ENCODE data around the gene TOX2.

DNA sequence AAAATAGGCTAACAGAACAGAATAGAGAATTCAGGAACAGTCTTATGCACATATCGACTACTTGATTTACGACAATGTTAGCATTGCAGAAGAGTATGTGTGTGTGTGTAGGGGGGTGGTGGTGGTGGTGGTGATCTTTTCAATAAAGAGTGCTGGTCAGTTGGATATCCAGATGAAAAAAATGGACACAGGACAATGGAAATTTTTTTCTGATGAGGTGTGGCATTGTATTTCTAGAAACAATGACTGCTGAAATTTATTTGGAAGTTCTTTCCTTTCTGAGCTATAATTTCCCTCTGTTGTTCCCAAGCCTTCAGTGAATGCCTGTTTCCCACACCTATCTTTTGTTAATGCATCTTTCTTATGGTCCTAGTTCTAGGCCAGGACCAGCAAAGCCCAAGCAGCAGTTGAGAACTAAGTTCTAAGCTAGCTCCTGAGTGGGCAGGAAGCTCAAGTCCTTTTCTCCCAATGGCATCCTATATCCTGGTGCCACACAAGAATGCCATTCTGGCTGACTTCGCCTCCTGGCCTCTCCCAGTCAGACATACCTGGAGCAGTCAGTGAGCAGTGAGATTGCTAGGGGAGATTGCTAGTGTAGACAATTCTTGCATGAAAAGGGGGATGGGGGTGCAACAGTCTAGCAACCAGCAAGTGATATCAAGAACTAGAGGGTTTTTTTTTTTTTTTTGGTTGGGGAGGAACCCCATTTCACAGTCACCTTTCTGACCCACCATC, 1.2 kb upstream of the TOX2 start:
- TF ChIP-seq, protein P1, sequence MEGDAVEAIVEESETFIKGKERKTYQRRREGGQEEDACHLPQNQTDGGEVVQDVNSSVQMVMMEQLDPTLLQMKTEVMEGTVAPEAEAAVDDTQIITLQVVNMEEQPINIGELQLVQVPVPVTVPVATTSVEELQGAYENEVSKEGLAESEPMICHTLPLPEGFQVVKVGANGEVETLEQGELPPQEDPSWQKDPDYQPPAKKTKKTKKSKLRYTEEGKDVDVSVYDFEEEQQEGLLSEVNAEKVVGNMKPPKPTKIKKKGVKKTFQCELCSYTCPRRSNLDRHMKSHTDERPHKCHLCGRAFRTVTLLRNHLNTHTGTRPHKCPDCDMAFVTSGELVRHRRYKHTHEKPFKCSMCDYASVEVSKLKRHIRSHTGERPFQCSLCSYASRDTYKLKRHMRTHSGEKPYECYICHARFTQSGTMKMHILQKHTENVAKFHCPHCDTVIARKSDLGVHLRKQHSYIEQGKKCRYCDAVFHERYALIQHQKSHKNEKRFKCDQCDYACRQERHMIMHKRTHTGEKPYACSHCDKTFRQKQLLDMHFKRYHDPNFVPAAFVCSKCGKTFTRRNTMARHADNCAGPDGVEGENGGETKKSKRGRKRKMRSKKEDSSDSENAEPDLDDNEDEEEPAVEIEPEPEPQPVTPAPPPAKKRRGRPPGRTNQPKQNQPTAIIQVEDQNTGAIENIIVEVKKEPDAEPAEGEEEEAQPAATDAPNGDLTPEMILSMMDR (IDR thresholded peaks at IDR 0.05; ENCODE audit: control extremely low read depth in 1 of 3, insufficient read depth in 1 of 3, low read depth in 1 of 3, low read length in 3 of 3) = no peak
- no peak for TF ChIP-seq JUND (IDR thresholded peaks at IDR 0.05; ENCODE audit: low read length)
- TF ChIP-seq, protein P2, sequence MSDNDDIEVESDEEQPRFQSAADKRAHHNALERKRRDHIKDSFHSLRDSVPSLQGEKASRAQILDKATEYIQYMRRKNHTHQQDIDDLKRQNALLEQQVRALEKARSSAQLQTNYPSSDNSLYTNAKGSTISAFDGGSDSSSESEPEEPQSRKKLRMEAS (IDR thresholded peaks at IDR 0.05) = no peak
- TF ChIP-seq EZH2 (IDR thresholded peaks at IDR 0.05; ENCODE audit: low read depth, low read length, severe bottlenecking) = no peak
- TF ChIP-seq, protein P3, sequence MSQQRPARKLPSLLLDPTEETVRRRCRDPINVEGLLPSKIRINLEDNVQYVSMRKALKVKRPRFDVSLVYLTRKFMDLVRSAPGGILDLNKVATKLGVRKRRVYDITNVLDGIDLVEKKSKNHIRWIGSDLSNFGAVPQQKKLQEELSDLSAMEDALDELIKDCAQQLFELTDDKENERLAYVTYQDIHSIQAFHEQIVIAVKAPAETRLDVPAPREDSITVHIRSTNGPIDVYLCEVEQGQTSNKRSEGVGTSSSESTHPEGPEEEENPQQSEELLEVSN (IDR thresholded peaks at IDR 0.05) = no peak
- TF ChIP-seq EGR1 (IDR thresholded peaks at IDR 0.05; ENCODE audit: borderline replicate concordance, low read depth, low read length) = no peak
- TF ChIP-seq ZNF274 (IDR thresholded peaks at IDR 0.05; ENCODE audit: borderline replicate concordance, extremely low read depth, low read length) = no peak
- TF ChIP-seq POLR2A (IDR thresholded peaks at IDR 0.05; ENCODE audit: control extremely low read depth in 1 of 2, low read depth in 2 of 2, low read length in 2 of 2) = no peak
- no peak for TF ChIP-seq SIX5 (IDR thresholded peaks at IDR 0.05; ENCODE audit: low read depth, low read length)
- TF ChIP-seq CHD1 (IDR thresholded peaks at IDR 0.05; ENCODE audit: low read depth, low read length) = no peak
- no peak for TF ChIP-seq GABPA (IDR thresholded peaks at IDR 0.05; ENCODE audit: borderline replicate concordance, insufficient read depth, low read length)
- TF ChIP-seq POLR2AphosphoS5 (IDR thresholded peaks at IDR 0.05; ENCODE audit: low read depth, low read length) = no peak

Data from H1 (cell line).